ENCODE measurements around the gene DDX42.

DNA sequence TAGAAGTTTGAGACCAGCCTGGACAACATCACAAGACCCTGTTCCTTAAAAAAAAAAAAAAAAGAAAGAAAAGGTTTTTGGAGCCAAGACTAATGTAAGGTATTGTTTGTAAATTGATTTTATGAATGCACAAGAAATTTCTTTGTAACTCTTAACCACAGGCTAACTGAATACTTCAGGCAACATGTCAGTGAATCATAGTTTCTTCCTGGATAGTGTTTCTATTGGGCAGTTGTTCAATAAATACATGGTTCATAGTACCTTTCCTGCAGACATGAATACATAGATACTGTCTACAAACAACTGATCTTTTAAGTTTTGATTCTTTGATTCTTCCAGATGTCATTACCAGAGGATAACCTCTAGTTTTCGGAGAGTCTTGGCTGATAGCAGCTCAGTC is 11.6 kb downstream of the DDX42 start:
- TF ChIP-seq POLR2A (IDR thresholded peaks at IDR 0.05): no peak
- TF ChIP-seq, protein P1, sequence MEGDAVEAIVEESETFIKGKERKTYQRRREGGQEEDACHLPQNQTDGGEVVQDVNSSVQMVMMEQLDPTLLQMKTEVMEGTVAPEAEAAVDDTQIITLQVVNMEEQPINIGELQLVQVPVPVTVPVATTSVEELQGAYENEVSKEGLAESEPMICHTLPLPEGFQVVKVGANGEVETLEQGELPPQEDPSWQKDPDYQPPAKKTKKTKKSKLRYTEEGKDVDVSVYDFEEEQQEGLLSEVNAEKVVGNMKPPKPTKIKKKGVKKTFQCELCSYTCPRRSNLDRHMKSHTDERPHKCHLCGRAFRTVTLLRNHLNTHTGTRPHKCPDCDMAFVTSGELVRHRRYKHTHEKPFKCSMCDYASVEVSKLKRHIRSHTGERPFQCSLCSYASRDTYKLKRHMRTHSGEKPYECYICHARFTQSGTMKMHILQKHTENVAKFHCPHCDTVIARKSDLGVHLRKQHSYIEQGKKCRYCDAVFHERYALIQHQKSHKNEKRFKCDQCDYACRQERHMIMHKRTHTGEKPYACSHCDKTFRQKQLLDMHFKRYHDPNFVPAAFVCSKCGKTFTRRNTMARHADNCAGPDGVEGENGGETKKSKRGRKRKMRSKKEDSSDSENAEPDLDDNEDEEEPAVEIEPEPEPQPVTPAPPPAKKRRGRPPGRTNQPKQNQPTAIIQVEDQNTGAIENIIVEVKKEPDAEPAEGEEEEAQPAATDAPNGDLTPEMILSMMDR (IDR thresholded peaks at IDR 0.05): no peak
